HG03342 (cell line): ENCODE measurements around the gene ATP11C.
"Not testable (repeated sequence)": the region's sequence is repeated elsewhere in the genome, so short reads cannot be mapped to it uniquely, and the experiment has no call there.

Source experiments
- ATAC-seq: cut with Tn5 transposase; IDR thresholded peaks from one replicate; pipeline ENCODE4 v1.9.1; 2021; ENCODE audit warnings: mild to moderate bottlenecking, moderate library complexity; ENCODE audit not compliant: unreplicated experiment

The ATP11C gene

GRCh38 chrX:139924696-139925095, 8.2 kb downstream of the ATP11C start:
- ATAC-seq = no peak

GRCh38 chrX:139924069-139924695, 8.7 kb downstream of the ATP11C start:
- ATAC-seq = no peak

GRCh38 chrX:139921142-139921541, 11.7 kb downstream of the ATP11C start:
- ATAC-seq = not testable (repeated sequence)

DNA sequence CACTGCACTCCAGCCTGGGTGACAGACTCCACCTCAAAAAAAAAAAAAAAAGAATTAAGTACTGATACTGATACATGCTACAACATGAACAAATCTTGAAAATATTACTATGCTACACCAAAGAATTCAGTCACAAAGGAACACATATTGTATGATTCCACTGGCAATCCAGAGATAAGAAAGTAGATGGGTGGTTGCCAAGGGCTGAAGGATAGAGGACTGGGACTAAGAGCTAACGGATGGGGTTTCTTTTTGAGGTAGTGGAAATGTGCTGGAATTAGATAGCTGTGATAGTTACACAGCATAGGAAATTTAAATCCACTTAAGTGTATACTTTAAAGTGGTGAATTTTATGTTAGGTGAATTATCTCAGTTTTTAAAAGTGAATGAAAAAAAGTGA, 12.5 kb downstream of the ATP11C start:
- ATAC-seq = no peak

DNA sequence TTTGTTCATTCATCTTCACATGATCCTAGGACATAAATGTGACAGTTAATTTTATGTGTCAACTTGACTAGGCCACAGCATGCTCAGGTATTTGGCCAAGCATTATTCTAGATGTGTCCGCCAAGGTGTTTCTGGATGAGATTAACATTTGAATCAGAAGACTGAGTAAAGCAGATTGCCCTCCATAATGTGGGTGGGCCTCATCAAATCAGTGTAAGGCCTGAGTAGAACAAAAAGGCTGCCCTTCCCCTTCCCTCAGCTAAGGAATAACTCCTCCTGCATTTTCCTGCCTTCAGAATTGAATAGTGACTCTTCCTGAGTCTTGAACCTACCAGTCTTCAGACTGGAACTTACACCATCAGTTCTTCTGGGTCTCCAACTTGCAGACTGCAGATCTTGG, 18.4 kb downstream of the ATP11C start:
- ATAC-seq = no peak

DNA sequence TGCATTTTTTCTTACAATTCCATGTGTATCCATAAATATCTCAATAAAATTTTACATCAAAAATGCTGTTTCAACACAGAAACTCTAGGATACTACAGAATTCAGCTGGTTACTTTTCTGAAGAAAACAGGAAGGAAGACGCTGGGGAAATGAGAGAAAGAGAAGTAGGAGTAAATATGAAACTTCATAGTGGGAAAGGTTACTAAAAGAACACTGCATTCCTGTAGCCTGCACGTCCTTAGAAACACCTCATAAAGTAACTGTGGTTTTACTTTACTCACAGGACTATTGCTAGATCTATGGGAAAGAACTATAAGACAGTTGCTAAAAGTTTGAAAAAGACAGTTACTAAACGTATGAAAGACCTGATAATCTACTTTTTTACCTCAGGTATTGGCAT, 23.1 kb downstream of the ATP11C start:
- ATAC-seq = no peak

GRCh38 chrX:139907078-139907477, 25.8 kb downstream of the ATP11C start:
- ATAC-seq = no peak

GRCh38 chrX:139905743-139906142, 27.1 kb downstream of the ATP11C start:
- no peak for ATAC-seq

GRCh38 chrX:139905051-139905450, 27.8 kb downstream of the ATP11C start:
- ATAC-seq = no peak

DNA sequence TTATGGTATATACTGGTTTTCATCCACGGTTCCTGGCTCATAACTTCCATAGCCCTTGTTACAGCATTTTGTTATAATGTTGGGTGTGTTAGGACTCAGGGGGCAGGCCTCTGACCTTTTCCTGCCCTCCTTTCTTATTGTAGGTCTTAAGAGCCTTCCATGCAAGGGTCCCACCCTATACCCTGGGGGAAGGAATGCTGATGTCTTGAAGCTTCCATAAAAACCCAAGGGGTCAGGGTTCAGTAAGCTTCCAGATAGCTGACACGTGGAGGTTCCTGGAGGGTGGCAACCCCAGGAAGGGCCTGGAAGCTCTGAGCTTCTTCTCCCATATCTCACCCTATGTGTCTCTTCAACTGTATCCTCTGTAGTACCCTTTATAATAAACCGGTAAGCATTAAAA, 29.6 kb downstream of the ATP11C start:
- no peak for ATAC-seq

DNA sequence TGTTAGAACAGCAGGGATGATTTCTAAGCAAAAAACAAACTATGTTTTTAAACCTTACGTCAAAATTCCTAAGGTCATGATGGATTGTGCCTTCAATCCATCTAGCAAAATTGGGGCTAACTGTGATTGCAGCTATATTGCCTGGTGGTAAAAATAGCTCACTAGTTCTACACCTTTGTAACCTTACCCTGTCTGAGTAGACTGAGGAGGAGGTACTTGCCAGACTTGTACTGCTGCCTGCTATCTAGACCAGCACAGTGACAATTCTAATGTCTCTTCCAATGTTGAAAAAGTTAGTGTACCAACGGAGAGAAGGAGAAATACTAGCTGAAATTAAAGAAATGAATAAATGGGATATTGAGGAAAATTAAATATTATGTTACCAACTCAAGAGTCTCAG, 30.3 kb downstream of the ATP11C start:
- no peak for ATAC-seq

- no peak for ATAC-seq
These were observed 34.5 kb downstream of the ATP11C start for GRCh38 chrX:139898334-139898733.

DNA sequence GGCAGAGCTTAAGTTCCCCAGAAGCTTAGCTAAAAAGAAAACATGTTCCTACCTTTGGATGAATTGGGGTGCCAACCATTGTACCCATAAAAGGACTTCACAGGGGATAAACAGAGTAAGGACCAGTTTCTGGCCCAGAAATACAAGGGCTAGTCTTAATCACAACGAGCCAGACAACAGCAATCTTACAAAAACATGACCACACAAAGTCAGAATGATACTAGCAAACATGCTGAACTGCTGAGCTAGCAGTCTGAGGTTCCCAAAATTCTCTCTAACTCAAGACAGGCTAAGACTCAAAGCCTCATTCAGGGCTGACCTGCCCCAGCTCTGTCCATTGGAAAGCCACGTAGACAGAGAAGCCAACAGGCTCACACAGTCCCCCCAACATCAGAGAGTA, 40.3 kb downstream of the ATP11C start:
- peak; percentile 83 for ATAC-seq

- no peak for ATAC-seq
These were observed 41.7 kb downstream of the ATP11C start for GRCh38 chrX:139890991-139891700.

- ATAC-seq = no peak
These were observed 43.1 kb downstream of the ATP11C start for GRCh38 chrX:139889760-139890159.

DNA sequence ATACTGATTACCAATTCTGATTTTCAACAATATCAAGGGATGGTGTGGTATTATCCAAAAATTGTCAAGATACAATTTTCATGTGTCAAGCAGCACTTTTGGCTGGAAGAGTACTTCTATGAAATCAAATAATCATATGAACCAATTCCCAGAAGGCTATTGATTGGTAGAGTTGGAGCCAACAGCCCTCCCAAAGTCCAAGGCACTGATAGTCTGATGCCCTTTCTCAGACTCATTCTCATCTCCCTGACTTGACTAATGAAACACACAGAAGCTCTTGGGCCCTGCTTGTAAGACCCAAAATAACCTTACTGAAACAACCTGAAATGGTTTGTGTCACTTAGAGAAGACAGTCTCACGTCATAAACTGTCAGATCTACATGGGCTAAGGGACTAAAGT, 48.9 kb downstream of the ATP11C start:
- no peak for ATAC-seq

DNA sequence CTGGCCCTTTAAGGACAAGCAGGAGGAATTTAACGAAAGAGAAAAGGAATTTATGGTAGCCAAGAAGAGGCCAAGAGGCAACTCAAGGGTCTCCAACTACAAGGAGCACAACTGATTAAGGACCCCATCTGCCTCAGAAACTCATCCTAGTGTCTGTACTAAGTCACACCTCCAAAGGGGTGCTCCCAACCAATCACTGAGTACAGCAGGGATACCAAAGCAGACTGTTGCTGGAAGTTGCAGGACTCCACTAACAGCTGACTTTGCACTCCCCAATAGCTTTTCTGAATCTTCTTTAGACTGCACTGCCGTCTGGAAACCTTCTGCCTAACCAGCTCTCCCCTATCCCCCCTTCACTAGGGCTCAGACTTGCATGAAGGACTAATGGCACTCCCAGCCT, 50.6 kb downstream of the ATP11C start:
- ATAC-seq = no peak

- no peak for ATAC-seq
These were observed 51.3 kb downstream of the ATP11C start for GRCh38 chrX:139881572-139881971.

DNA sequence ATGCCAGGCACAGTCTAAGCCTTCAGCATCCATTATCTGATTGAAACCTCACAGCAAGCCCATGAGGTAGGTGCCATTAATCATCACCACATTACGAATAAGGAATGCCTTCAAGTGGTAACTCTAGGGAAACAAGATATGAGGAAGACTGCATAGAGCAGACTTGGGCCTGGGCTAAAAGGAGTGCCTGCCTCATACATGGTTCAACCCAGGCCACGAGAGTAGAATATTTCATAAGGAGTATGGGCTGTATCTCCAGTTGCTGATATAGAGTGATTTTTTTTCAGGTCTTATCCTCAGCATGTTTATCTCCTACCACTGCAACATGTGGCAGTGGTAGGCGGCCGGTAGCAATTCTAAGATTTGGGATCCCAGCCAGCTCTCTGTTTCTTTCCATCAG, 51.7 kb downstream of the ATP11C start:
- no peak for ATAC-seq

DNA sequence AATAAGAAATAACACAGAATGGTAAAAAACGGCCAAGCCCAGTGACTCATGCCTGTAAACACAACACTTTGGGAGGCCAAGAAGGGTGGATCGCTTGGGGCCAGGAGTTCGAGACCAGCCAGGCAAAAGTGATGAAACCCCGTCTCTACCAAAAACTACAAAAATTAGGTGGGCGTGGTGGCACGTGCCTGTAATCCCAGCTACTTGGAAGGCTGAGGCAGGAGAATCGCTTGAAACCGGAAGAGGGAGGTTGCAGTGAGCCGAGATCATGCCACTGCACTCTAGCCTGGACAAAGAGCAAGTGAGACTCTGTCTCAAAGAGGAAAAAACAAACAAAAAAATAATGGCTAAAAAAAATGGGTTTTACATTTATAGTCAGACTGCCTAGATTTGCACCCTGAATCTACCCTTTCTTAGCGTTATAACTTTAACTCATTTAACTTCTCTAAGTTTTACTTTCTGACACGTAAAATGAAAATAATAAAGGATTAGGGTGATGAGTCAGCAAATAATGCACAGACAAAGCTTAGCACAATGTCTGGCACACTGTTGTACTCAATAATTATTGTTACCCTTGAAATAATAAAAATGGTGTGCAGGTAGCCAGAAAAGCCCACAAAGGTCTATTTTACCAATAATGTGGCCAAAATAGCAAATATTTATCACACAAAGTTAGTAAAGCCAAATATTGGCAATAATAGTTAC, 55.0 kb downstream of the ATP11C start:
- no peak for ATAC-seq

DNA sequence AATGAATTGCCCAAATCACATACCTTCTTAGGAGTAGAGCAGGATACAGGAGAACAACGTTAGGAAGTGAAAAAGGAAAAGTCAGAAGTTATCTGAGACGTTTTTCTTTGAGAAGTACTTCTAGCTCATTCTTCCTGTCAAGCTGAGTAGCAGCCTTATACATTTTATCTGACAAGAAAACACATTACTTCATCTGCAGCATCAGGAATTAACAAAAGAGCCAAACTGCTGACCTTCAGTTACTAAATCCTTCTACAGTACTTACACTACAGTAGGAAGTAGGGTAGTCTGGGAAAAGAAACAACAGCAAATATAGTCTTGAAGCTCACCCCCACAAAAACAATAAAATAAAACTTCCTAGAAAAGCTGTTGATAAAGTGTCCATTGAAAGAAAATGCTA, 57.0 kb downstream of the ATP11C start:
- no peak for ATAC-seq

GRCh38 chrX:139869796-139870195, 63.1 kb downstream of the ATP11C start:
- ATAC-seq = no peak
